HepG2 (cell line): ENCODE results near the gene RIPOR3. TPM values are rescaled to one million over a fixed set of nuclear protein-coding genes. Genes with fewer than 3 reads are reported as not detected.

Source experiments
- ATF7 ChIP-seq, 2 experiments: fragments of 450-650 bp in 1 of 2; sonication (generic) in 1 of 2; formaldehyde crosslinking in 1 of 2; IDR thresholded peaks; 2 replicates each; pipeline versions ENCODE4 v1.4.0 to v1.6.1; 2016 to 2020; ENCODE audit warnings: antibody characterized with exemption in 1 of 2, mild to moderate bottlenecking in 1 of 2, missing genetic modification reagents in 1 of 2
- IRF2 ChIP-seq: IDR thresholded peaks from 2 replicates; pipeline ENCODE4 v1.6.1; 2018; ENCODE audit warnings: missing genetic modification reagents, missing compliant biosample characterization
- MTF1 ChIP-seq: sonication (generic); formaldehyde crosslinking; IDR thresholded peaks from 2 replicates; pipeline ENCODE4 v1.5.0; 2020; ENCODE audit warnings: missing genetic modification reagents
- NKX3-1 ChIP-seq: sonication (generic); formaldehyde crosslinking; IDR thresholded peaks from 2 replicates; pipeline ENCODE4 v1.5.0; 2020; ENCODE audit warnings: missing genetic modification reagents
- PPARG ChIP-seq: conservative IDR thresholded peaks from 2 replicates; pipeline ENCODE4 v1.6.1; 2016; ENCODE audit warnings: missing biosample characterization, missing genetic modification reagents
- SOX5 ChIP-seq: IDR thresholded peaks from 2 replicates; pipeline ENCODE4 v1.6.1; 2016; ENCODE audit warnings: borderline replicate concordance
- ZBTB7A ChIP-seq: sonication (generic); formaldehyde crosslinking; IDR thresholded peaks from 2 replicates; pipeline ENCODE4 v1.8.0; 2022; ENCODE audit warnings: mild to moderate bottlenecking, missing genetic modification reagents
- ZFYVE20 ChIP-seq: sonication (generic); formaldehyde crosslinking; IDR thresholded peaks from 2 replicates; pipeline ENCODE4 v1.8.0; 2023; ENCODE audit warnings: low read depth, mild to moderate bottlenecking, moderate library complexity, missing genetic modification reagents, borderline replicate concordance
- ZNF605 ChIP-seq: sonication (generic); formaldehyde crosslinking; IDR thresholded peaks from 2 replicates; pipeline ENCODE4 v1.8.0; 2022; ENCODE audit warnings: mild to moderate bottlenecking, missing genetic modification reagents
- ZNF713 ChIP-seq: sonication (generic); formaldehyde crosslinking; IDR thresholded peaks from 2 replicates; pipeline ENCODE4 v1.4.0; 2020; ENCODE audit warnings: mild to moderate bottlenecking, missing genetic modification reagents
- polyA plus RNA-seq, 8 experiments: library from polyadenylated mRNA; depleted of rRNA in 3 of 8; stranded (reverse) in 7 of 8; unstranded in 1 of 8; fragments of >200 nt; fragmentation: Illumina TruSeq in 4 of 8; extraction: Trizol in 4 of 8; gene quantifications; 2 replicates each; pipeline versions ENCODE4 v1.2.1 to v1.2.3, GENCODE V29; 2011 to 2016; ENCODE audit warnings: low read depth in 4 of 8, missing spikeins in 1 of 8, mixed read lengths in 1 of 8; ENCODE audit not compliant: insufficient read depth in 1 of 8
- total RNA-seq, 5 experiments: library from RNA; depleted of rRNA; stranded (reverse); fragments of >200 nt; fragmentation: Illumina TruSeq; extraction: Trizol; gene quantifications; 2 replicates each; pipeline ENCODE4 v1.2.3, GENCODE V29; 2016; ENCODE audit warnings: low read depth in 1 of 5
- TF ChIP-seq, protein P1 (sequence below): sonication (generic); formaldehyde crosslinking; IDR thresholded peaks from 2 replicates; pipeline ENCODE4 v1.8.1; 2023; ENCODE audit warnings: mild to moderate bottlenecking, missing genetic modification reagents
- TF ChIP-seq, protein P2 (sequence below): sonication (generic); formaldehyde crosslinking; IDR thresholded peaks from 2 replicates; pipeline ENCODE4 v1.4.0; 2020; ENCODE audit warnings: missing genetic modification reagents
- TF ChIP-seq, protein P3 (sequence below): sonication (generic); formaldehyde crosslinking; IDR thresholded peaks from 2 replicates; pipeline ENCODE4 v1.8.0; 2022; ENCODE audit warnings: missing genetic modification reagents, mild to moderate bottlenecking, inconsistent platforms, borderline replicate concordance
- TF ChIP-seq, protein P4 (sequence below): sonication (generic); formaldehyde crosslinking; IDR thresholded peaks from 2 replicates; pipeline ENCODE4 v1.4.0; 2020; ENCODE audit warnings: missing genetic modification reagents
- TF ChIP-seq, protein P5 (sequence below): sonication (generic); formaldehyde crosslinking; IDR thresholded peaks from 2 replicates; pipeline ENCODE4; 2020; ENCODE audit warnings: missing genetic modification reagents, mild to moderate bottlenecking, borderline replicate concordance

RIPOR3 gene
- total and polyA plus RNA-seq, 2 of the 13 experiments (the other 11 are each of a cell fraction or from before 2014, with no cell fraction given) = 0.18 TPM; not detected in 1

DNA sequence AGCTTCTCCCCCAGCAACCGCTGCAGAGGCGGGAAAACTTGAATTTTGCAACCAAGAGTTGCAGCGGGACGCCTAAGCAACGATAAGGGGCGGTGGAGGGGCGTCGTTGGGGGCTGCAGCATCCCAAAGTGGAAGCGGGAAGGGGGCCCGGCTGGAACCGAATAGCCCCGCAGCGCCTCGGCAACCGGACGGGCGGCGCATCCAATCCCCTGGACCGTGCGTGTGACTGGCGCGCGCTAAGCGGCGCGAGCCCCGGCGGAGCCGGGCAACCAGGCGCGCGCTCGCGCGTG is 39.4 kb upstream of the RIPOR3 start (continued):
- TF ChIP-seq SOX5 (CRISPR knock-in tag) (0 out of 2 replicates have a peak, but pooled peaks have one; percentile 1), MTF1 (CRISPR knock-in tag) (peak; percentile 66; the same call in 1 of the 2 replicates), ZBTB7A (CRISPR knock-in tag) (peak; percentile 70; the same call in 1 of the 2 replicates), NKX3-1 (CRISPR knock-in tag) (0 out of 2 replicates have a peak, but pooled peaks have one; percentile 52), ZNF605 (CRISPR knock-in tag) (peak; percentile 74; the same call in 1 of the 2 replicates), ATF7 (IDR thresholded peaks at IDR 0.05) (no peak), ATF7 (CRISPR knock-in tag; IDR thresholded peaks at IDR 0.05) (0 out of 2 replicates have a peak, but pooled peaks have one; percentile 41), ZNF713 (CRISPR knock-in tag) (peak; percentile 22; the same call in 1 of the 2 replicates), ZFYVE20 (CRISPR knock-in tag) (no peak), PPARG (CRISPR knock-in tag) (no peak), IRF2 (CRISPR knock-in tag) (0 out of 2 replicates have a peak, but pooled peaks have one; percentile 3)
- TF ChIP-seq, protein P1, sequence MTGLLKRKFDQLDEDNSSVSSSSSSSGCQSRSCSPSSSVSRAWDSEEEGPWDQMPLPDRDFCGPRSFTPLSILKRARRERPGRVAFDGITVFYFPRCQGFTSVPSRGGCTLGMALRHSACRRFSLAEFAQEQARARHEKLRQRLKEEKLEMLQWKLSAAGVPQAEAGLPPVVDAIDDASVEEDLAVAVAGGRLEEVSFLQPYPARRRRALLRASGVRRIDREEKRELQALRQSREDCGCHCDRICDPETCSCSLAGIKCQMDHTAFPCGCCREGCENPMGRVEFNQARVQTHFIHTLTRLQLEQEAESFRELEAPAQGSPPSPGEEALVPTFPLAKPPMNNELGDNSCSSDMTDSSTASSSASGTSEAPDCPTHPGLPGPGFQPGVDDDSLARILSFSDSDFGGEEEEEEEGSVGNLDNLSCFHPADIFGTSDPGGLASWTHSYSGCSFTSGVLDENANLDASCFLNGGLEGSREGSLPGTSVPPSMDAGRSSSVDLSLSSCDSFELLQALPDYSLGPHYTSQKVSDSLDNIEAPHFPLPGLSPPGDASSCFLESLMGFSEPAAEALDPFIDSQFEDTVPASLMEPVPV (CRISPR knock-in tag) = peak; percentile 50; the same call in 1 of the 2 replicates
- TF ChIP-seq, protein P2, sequence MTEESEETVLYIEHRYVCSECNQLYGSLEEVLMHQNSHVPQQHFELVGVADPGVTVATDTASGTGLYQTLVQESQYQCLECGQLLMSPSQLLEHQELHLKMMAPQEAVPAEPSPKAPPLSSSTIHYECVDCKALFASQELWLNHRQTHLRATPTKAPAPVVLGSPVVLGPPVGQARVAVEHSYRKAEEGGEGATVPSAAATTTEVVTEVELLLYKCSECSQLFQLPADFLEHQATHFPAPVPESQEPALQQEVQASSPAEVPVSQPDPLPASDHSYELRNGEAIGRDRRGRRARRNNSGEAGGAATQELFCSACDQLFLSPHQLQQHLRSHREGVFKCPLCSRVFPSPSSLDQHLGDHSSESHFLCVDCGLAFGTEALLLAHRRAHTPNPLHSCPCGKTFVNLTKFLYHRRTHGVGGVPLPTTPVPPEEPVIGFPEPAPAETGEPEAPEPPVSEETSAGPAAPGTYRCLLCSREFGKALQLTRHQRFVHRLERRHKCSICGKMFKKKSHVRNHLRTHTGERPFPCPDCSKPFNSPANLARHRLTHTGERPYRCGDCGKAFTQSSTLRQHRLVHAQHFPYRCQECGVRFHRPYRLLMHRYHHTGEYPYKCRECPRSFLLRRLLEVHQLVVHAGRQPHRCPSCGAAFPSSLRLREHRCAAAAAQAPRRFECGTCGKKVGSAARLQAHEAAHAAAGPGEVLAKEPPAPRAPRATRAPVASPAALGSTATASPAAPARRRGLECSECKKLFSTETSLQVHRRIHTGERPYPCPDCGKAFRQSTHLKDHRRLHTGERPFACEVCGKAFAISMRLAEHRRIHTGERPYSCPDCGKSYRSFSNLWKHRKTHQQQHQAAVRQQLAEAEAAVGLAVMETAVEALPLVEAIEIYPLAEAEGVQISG (CRISPR knock-in tag) = no peak
- TF ChIP-seq, protein P3, sequence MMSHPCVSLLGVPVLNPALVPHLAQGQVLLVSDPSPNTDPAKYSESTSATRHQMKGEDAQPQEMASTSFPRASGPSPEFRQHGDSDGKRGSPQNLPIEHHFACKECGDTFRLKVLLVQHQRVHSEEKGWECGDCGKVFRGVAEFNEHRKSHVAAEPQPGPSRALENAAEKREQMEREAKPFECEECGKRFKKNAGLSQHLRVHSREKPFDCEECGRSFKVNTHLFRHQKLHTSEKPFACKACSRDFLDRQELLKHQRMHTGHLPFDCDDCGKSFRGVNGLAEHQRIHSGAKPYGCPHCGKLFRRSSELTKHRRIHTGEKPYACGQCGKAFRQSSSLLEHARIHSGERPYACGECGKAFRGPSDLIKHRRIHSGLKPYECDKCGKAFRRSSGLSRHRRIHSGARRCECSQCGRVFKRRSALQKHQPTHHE (CRISPR knock-in tag) = 0 out of 2 replicates have a peak, but pooled peaks have one; percentile 70
- TF ChIP-seq, protein P4, sequence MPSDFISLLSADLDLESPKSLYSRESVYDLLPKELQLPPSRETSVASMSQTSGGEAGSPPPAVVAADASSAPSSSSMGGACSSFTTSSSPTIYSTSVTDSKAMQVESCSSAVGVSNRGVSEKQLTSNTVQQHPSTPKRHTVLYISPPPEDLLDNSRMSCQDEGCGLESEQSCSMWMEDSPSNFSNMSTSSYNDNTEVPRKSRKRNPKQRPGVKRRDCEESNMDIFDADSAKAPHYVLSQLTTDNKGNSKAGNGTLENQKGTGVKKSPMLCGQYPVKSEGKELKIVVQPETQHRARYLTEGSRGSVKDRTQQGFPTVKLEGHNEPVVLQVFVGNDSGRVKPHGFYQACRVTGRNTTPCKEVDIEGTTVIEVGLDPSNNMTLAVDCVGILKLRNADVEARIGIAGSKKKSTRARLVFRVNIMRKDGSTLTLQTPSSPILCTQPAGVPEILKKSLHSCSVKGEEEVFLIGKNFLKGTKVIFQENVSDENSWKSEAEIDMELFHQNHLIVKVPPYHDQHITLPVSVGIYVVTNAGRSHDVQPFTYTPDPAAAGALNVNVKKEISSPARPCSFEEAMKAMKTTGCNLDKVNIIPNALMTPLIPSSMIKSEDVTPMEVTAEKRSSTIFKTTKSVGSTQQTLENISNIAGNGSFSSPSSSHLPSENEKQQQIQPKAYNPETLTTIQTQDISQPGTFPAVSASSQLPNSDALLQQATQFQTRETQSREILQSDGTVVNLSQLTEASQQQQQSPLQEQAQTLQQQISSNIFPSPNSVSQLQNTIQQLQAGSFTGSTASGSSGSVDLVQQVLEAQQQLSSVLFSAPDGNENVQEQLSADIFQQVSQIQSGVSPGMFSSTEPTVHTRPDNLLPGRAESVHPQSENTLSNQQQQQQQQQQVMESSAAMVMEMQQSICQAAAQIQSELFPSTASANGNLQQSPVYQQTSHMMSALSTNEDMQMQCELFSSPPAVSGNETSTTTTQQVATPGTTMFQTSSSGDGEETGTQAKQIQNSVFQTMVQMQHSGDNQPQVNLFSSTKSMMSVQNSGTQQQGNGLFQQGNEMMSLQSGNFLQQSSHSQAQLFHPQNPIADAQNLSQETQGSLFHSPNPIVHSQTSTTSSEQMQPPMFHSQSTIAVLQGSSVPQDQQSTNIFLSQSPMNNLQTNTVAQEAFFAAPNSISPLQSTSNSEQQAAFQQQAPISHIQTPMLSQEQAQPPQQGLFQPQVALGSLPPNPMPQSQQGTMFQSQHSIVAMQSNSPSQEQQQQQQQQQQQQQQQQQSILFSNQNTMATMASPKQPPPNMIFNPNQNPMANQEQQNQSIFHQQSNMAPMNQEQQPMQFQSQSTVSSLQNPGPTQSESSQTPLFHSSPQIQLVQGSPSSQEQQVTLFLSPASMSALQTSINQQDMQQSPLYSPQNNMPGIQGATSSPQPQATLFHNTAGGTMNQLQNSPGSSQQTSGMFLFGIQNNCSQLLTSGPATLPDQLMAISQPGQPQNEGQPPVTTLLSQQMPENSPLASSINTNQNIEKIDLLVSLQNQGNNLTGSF (CRISPR knock-in tag) = peak; percentile 44; the same call in 1 of the 2 replicates
- TF ChIP-seq, protein P5, sequence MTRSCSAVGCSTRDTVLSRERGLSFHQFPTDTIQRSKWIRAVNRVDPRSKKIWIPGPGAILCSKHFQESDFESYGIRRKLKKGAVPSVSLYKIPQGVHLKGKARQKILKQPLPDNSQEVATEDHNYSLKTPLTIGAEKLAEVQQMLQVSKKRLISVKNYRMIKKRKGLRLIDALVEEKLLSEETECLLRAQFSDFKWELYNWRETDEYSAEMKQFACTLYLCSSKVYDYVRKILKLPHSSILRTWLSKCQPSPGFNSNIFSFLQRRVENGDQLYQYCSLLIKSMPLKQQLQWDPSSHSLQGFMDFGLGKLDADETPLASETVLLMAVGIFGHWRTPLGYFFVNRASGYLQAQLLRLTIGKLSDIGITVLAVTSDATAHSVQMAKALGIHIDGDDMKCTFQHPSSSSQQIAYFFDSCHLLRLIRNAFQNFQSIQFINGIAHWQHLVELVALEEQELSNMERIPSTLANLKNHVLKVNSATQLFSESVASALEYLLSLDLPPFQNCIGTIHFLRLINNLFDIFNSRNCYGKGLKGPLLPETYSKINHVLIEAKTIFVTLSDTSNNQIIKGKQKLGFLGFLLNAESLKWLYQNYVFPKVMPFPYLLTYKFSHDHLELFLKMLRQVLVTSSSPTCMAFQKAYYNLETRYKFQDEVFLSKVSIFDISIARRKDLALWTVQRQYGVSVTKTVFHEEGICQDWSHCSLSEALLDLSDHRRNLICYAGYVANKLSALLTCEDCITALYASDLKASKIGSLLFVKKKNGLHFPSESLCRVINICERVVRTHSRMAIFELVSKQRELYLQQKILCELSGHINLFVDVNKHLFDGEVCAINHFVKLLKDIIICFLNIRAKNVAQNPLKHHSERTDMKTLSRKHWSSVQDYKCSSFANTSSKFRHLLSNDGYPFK (CRISPR knock-in tag) = peak; percentile 44; the same call in 1 of the 2 replicates
